Non-pigmented ciliary epithelial cell (primary cell): Measurements from ENCODE around the gene C2CD4C.
"Not testable (repeated sequence)": the region's sequence is repeated elsewhere in the genome, so short reads cannot be mapped to it uniquely, and the experiment has no call there.

Source experiments
- DNase-seq: peaks from one replicate; pipeline ENCODE4 v3.0.0-alpha.2; 2010; ENCODE audit warnings: low read depth

C2CD4C gene

DNA sequence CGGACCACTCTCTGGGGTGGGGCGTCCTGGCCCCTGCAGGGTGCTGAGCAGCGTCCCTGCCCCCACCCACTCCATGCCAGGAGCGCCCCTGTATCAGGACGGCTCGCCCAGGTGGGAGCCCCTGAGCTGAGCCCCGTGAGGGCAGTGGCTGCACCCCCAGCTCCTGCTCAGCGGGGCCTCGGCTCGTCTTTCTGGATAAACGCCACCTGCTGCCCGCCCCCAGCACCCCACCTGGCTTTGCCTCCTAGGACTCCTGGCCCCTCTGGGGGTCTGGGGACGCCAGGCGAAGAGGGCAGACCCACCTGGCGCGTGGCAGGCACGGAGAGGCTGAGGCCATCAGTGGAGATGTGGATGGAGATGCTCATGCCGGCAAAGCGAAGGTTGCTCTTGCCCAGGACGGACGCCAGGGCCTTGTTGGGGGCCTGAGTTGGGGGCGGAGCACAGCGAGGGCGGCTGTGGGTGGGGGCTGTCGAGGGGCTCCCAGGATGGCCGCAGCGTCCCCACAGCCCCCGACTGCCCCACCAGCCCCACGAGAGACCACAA, 29.5 kb upstream of the C2CD4C start:
- DNase-seq: no peak

DNA sequence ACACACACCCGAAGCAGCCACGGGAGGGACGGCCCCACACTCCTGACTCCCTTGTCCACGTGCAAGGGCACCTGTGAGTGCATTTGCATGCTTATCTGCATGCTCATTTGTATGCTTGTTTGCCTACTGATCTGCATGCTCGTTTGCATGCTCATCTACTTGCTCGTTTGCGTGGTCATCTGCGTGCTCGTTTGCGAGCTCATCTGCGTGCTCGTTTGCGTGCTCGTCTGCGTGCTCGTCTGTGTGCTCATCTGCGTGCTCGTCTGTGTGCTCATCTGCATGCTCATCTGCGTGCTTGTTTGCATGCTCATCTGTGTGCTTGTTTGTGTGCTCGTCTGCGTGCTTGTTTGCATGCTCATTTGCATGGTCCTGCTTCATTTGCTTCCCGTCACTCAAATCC, 28.1 kb upstream of the C2CD4C start:
- no peak for DNase-seq

DNA sequence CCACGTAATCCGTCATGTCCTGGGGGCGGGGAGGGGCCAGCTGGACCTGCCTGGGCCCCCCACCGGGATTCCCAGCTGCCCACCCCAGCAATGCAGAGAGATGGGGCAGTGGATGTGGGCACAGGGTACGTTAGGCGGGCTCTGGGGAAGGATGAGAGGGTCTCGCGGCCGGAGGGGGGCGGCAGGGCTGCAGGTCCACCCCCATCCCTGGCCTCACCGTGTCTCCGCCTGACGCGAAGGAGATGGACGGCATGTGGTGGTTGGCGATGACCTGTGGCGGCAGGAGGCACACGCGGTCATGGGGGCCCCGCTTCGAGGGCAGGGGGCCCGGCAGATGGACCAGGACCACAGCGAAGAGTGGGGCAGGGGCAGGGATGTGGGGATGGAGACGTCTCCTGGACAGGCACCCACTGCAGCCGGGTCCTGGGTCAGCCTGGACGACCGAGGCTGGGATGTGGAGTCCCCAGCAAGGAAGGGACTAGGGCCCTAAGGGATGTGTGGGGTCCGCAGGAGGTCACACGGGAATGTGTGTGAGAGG, 27.5 kb upstream of the C2CD4C start:
- no peak for DNase-seq

DNA sequence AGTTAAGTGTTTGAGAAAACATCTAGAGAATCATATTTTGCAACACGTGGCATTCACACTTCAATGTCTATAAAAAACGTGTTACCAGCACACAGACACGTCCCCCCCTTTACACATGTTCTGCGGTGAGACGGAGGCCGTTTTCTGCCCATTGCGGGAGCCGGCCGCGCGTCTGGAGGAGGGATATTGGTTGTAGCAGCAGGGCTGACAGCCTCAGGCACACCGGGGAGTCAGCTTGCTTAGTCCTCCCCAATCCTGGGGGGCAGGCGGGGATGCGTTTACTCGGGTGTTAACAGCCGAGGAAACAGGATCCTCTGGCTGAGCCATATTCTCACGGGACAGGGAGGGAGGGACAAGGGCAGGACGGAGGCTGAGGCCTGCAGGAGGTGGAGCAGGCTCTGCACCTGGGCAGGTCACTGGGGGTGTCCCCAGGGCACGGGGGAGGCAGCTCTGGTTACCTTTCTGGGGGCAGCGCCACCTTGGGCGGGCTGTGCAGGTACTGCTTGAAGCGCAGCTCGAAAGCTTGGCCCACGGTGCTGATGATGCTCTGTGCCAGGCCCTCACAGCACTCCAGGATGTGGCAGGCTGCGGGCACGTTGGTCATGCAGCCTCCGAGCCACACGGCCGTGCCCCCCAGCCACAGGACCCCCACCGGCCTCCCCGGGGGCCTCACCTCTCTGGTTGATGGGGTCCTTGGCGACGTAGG, 26.9 kb upstream of the C2CD4C start:
- DNase-seq: no peak

DNA sequence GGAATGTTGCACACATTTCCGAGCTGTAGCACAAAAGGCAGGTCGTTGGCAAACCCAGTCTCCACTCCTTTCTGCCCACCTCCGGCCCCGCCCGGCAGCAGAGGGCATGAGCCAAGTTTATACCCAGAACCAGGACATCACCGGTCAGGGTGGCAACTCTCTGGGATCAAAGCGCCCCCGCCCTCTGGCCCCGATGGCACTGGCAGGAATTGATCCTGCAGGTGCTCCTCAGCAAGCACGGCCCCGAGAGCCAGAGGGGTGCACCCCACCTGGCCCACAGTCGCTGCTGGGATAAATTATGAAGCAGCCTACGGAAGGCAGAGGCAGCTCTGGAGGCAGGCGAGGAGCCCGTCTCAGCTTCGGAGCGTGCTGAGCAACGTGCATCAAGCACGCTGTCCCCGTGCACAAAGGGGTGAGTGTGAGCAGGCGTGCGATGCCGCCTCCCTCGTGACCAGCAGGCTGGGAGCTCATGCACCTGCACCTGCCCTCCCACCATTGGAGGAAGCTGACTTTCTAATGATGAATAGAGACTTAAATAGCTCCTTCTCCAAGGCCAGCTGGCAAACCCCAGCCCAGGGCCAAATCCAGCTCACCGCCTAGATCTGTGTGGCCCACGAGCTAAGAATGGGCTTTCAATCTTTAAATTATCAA, 26.2 kb upstream of the C2CD4C start:
- no peak for DNase-seq

DNA sequence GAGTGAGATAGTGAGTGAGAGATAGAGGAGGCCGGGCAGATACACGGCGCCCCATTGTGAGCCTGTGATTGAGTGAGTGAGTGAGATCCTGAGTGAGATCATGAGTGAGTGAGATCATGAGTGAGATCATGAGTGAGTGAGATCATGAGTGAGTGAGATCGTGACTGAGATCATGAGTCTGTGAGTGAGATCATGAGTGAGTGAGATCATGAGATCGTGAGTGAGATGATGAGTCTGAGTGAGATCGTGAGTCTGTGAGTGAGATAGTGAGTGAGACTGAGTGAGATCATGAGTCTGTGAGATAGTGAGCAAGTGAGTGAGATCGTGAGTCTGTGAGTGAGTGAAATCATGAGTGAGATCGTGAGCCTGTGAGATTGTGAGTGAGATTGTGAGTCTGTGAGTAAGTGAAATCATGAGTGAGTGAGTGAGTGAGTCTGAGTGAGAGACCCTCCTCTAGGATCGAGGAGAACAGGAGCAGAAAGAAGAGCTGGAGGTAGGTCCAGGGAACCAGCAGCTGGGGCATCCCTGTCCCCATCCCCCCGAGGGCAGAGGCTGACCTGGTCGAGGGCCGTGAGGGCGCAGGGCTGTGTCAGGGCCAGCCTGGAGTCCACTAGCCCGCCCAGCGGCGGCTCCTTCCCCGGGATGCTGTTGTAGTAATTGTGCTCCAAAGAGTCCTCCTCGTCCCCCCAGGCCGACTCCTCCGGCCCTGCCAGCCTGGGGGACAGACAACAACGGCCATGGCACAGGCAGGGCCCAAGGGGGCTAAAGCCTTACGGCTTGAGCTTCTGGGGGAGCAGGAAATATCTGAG, 25.4 kb upstream of the C2CD4C start:
- no peak for DNase-seq

DNA sequence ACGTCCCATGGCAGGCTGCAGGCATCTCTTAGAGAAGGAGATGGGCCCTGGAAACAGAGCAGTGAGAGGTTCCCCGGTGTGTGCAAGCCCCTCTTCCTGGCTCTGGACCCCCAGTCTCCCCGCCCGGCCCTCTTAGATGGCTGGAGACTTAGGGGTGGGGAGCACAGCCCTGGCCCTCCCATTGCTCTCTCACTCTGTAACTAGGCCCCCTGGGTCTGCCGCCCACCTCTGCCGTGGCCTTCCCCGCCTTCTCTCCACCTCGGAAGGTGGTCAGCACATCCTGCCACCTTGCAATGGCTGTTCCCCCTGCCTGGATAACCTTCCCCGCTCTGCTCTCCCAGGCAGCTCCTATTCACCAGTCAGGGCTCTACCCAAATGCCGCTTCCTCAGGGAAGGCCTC, 21.8 kb upstream of the C2CD4C start:
- DNase-seq: no peak

DNA sequence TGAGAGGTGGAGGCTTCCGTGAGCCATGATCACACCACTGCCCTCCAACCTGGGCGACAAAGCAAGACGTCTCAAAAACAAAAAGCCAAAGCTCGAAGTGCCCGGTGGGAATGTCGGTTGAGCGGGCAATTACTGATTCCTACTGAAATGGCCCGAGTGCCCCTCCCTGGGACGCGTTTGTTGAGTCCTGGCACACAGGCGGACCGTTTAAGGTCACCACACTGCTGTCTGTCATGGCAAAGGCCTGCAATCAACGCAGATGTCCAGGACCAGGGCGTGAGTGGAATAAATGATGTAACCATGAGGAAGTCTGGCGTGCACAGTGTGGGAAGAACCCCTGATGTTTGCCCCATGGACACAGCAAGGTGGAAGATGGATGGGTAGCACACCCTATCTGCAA, 19.2 kb upstream of the C2CD4C start:
- DNase-seq: no peak

DNA sequence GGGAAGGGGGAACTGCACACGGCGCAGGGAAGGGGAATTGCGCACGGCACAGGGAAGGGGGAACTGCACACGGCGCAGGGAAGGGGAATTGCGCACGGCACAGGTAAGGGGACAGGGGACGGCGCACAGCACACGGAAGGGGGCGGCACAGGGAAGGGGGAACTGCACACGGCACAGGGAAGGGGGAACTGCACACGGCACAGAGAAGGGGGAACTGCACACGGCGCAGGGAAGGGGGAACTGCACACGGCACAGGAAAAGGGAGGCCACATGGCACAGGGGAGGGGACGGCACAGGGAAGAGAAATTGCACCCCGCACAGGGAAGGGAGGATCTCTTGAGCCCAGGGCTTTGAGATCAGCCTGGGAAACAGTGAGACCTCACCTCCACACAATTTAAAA, 18.7 kb upstream of the C2CD4C start:
- not testable (repeated sequence) for DNase-seq

DNA sequence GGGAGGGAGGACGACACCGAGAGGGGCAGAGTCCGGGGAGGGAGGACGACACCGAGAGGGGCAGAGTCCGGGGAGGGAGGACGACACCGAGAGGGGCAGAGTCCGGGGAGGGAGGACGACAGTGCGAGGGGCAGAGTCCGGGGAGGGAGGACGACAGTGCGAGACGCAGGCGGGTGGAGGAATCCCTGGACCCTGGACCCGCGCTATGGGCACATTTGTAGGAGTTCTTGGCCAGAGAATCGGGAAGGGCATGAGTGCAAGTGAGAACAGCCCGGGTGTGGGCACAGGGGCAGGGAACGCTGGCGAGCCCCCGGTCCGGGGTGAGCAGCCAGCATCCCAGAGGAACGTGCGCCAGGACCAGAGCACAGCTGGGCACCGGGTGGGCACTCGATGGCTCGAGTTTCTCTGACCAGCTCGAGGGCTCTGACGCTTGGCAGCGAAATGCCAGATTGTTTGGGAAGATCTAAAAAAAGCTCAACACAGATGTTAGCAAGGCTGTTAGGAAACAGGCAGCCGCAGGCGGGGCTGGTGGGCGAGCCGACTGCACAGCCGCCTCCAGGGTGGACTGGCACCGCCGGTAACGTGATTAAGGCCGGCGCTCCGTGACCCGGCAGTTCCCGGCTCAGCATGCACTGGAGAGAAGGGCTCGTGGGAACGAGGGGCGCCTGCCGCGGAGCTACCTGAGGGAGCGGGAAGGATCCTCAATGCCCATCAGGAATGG, 17.9 kb upstream of the C2CD4C start:
- no peak for DNase-seq

DNA sequence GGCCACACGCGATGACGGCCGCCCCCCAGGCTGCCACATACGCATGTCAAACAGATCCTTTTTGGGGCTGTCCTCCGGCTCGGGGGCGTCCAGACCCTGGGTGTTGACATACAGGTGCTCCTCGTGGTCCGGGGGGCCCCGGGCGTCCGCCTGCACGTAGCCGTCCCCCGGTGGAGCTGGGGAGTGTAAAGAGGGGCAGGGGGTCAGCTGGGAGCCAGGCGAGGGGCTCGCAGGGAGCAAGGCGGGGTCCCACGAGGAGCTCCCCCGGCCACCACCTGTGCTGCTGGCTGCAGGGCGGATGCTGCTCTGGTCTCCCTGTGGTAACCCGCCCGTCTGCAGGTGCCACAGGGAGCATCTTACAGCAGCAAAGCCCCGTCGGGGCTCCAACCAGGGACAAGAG, 16.1 kb upstream of the C2CD4C start:
- no peak for DNase-seq

DNA sequence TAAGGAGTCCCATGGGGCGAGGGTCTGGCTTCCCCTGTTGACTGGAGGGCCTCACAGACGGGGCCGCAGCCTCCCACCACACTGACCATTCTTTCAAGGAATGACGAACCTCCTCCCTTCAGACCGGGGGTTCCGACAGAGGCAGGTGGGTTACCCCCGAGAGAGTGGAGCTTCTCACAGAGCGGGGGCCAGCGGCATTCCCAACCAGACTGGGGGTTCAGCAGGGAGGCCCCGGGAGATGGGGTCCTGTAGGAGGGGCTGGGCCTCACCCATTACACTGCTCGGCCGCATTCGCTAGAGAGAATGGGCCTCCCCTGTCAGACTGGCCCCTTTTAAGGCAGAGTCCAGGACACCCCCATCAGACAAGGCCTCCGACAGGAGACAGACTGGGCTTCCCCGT, 15.6 kb upstream of the C2CD4C start:
- no peak for DNase-seq

DNA sequence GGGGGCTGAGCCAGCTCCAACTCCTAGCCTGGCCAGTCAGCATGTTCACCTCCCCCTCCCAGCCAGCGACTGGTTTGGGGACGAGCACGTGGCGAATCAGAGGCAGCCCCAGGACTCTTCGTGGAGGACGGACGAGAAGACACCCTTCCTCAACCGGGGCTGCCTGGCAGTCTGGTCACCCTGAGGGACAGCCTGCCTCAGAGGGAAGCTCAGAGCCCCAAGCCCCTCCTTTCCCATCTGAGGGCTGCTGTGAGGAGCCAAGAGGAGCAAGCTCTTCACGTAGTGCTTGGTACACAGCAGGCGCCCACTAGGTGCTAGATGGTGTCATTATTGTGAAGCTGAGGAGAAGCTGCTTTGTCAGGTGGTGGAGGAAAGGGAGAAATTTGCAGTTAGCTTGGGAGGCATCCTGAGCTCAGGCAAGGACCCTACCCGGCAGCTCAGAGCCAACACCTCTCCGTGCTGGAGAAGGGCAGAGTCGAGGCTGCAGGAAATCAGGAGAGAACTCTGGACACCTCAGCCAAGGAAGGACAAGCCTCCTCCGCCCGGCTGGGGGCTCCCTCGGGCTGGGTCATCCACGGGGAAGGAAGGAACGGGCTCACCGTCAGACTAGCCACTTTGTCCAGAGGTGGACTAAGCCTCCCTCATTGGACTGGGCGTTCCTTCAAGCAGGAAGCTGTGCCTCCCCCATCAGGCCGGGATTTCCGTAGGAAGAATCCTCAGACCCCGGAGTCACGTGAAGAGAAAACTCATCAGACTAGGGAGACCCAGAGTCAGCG, 14.9 kb upstream of the C2CD4C start:
- no peak for DNase-seq

DNA sequence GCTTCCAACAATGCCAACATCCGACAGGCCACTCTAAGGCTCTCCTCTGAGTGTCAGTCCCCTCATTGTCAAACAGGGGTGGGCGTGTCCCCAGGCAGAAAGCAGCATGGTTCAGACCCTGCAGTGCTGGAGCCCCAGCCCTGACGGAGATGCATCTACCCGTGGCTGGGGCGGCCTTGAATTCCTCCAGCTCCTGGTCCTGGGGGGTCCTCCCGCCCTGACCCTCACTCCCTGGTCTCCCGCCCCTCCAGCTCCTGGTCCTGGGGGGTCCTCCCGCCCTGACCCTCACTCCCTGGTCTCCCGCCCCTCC, 13.9 kb upstream of the C2CD4C start:
- DNase-seq: not testable (repeated sequence)

DNA sequence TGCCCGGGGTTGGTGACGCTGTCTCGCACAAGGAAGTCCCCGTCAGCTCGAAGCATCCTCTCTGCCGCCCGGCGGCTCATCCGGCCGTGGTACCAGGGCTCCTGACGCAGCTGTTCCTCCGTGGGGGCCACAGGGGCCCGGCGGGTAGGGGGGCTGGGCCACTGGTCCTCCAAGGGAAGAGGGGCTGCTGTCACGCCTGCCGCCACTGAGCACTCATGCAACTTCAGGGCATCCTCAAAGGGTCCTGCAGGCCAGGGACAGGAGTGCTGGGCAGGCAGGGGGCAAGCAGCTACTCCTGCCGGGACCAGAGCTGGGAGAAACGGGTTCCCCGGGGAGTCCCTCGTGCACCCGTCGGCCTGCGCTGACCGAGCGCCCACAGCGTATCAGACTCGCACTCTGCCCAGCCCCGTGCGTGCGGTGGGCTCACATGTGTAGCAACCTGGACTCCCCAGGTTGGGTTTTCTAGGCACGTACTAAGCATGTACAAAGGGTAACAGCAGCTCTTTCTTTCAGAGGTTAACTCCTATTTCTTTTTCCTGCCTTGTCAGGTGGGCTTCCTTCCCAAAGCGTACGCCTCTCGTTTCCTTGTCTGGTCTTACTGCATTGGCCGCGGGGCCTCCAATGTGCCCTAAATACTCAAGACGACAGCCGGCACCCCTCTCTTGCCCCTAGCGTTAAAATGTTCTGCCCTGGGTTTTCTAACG, 13.4 kb upstream of the C2CD4C start:
- no peak for DNase-seq

DNA sequence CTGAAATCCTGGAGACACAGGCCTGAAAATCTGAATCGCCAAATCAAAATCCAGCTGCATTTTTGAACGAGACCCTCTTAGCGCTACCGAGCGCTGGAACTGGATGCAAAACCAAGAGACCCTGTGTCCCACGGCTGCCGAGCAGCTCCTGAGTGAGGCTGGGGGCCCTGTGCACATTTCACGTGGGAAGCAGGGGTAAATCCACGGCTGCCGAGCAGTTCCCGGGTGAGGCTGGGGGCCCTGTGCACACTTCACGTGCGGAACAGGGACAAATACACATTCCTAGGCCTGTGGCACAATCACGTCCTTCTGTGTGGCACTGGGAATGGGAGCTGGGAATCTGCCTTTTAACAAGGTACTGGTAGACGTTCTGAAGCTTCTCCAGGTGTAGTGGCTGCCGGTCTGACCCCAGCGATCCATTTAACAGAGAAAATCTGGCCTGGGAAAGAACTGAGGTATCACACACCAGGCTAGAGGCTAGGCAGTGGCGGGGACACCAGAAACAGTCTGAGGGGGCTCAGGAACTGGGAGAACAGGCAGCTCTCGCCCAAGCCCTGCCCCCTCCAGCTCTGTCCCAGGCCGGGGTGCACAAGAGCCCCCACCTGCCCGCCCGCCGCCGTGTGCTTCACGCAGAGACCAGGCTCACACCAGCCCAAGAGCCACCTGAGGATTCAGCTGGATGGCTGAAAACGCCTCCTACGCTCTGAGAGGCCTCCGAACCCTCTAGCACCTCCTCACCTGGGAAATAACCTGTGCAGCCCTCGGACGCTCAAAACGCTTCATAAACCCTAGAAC, 11.0 kb upstream of the C2CD4C start:
- DNase-seq: no peak

DNA sequence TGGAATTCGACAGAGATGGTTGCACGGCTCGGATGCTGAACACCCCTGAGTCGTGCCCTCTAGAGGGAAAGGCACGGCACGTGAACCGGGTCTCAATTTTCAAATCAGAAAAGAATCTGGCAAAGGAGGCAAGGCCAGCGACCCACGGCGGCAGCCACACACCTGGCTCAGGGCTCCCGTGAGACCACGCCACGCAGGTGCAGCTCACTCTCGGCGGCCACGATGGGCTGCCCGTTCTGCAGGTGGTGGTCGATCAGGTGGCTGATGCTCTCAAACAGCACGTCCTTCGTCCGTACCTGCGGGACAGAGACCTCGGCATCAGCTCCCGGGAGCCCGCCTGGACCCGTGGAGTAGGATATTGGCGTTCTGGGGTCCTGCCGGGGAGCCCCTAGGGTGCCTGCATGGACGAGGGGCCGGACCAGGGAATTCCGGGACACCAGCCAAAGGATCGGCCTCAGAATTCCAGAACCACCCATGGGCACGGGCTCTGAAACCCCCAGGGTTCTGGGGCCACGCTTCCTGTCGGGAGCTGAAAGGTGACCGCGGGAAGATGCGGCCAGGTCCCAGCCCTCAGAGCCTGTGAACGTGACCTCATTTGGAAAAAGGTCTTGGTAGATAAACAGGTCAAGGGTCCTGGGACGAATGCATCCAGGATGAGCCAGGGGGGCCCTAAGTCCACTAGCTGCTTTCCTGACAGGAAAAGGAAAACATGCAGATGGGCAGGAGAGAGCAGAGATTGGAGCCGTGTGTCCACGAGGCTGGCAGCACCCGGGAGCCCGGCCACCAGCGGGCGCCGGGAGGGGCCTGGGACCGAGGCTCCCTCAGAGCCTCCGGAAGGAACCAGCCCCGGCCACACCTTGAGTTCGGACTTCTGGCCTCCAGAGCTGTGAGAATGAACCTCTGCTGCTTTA, 10.1 kb upstream of the C2CD4C start:
- DNase-seq: no peak

DNA sequence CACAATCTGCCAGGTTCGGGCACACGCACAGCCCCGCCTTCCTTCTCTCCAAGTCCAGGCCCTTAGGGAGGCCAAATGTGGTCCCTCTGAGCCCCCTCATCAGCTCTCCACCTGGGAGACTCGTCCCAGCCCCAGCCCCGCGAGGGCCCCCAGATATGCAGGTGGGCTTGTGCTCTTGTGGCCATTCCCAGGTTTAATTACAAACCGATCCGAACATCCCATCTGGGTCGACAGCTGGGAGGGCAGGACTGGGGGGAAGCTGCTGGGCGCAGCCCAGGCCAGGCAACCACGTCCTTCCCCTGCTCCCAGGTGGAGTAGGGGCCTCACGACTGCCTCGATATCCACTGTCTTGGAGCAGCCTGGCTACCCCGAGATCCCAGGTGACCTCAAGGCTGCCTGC, 7.5 kb upstream of the C2CD4C start:
- no peak for DNase-seq

DNA sequence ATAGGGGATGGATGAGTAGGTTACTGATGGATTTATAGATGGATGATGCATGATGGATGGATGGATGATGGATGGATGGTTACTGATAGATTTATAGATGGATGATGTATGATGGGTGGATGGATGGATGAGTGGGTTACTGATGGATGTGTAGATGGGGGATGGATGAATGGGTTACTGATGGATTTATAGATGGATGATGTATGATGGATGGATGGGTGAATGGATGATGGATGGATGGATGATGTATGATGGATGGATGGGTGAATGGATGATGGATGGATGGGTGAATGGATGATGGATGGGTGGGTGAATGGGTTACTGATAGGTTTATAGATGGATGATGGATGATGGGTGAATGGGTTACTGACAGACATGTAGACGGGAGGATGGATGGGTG, 6.3 kb upstream of the C2CD4C start:
- DNase-seq: no peak
